ENCODE measurements around the gene TASP1. TPM values are rescaled to one million over a fixed set of nuclear protein-coding genes. Genes with fewer than 3 reads are reported as not detected.

Gene TASP1
- total RNA-seq, 4 donors from 2014 or later, result 6.6 to 21.5 (median 9.8) TPM

- DNase-seq, result no peak
- Histone ChIP-seq H3K27ac (no peak overlapping the region), H3K9me3 (no peaks in the 10 kb centered on the region), H3K27me3 (no peaks in the 10 kb centered on the region), H3K4me3 (no peak overlapping the region), H3K4me1 (no peaks in the 10 kb centered on the region), H3K36me3 (peaks cover 0 to 2% (median 0%) of the 10 kb centered on the region in 3 donors)
- TF ChIP-seq POLR2A (IDR thresholded peaks at IDR 0.05) (no peak), CTCF (IDR thresholded peaks at IDR 0.05) (no peak)
Observed at GRCh38 chr20:13525225-13525940, 113.3 kb downstream of the TASP1 start.

- H3K4me1 ChIP-seq, result no peaks in the 10 kb centered on the region
- H3K27me3 ChIP-seq, result no peaks in the 10 kb centered on the region
- no peak for DNase-seq
- no peak overlapping the region for H3K27ac ChIP-seq
- H3K36me3 ChIP-seq, result peaks cover 0 to 2% (median 0%) of the 10 kb centered on the region in 3 donors
- H3K9me3 ChIP-seq, result no peaks in the 10 kb centered on the region
- no peak overlapping the region for H3K4me3 ChIP-seq
- TF ChIP-seq CTCF (IDR thresholded peaks at IDR 0.05) (no peak), POLR2A (IDR thresholded peaks at IDR 0.05) (no peak)
Observed at GRCh38 chr20:13524339-13524738, 114.4 kb downstream of the TASP1 start.

- TF ChIP-seq CTCF (IDR thresholded peaks at IDR 0.05) (no peak), POLR2A (IDR thresholded peaks at IDR 0.05) (no peak)
- Histone ChIP-seq H3K4me3 (no peak overlapping the region), H3K27me3 (no peaks in the 10 kb centered on the region), H3K36me3 (peaks cover 0 to 6% (median 0%) of the 10 kb centered on the region in 3 donors), H3K9me3 (peaks cover 0 to 3% (median 0%) of the 10 kb centered on the region in 4 donors), H3K27ac (no peak overlapping the region), H3K4me1 (no peaks in the 10 kb centered on the region)
- no peak for DNase-seq
Observed at GRCh38 chr20:13517831-13518230, 120.9 kb downstream of the TASP1 start.

- DNase-seq, result no peak
- Histone ChIP-seq H3K4me1 (no peaks in the 10 kb centered on the region), H3K9me3 (peaks cover 0 to 3% (median 0%) of the 10 kb centered on the region in 4 donors), H3K36me3 (peaks cover 0 to 6% (median 0%) of the 10 kb centered on the region in 3 donors), H3K4me3 (no peak overlapping the region), H3K27ac (no peak overlapping the region), H3K27me3 (no peaks in the 10 kb centered on the region)
- no peak for TF ChIP-seq CTCF (IDR thresholded peaks at IDR 0.05)
Observed at GRCh38 chr20:13515796-13516558, 122.8 kb downstream of the TASP1 start.

GRCh38 chr20:13515291-13515690 lies 123.4 kb downstream of the TASP1 start:
- Histone ChIP-seq H3K27me3 (no peaks in the 10 kb centered on the region), H3K9me3 (peaks cover 0 to 3% (median 0%) of the 10 kb centered on the region in 4 donors), H3K4me3 (no peak overlapping the region), H3K4me1 (no peaks in the 10 kb centered on the region), H3K36me3 (peaks cover 0 to 6% (median 0%) of the 10 kb centered on the region in 3 donors), H3K27ac (no peak overlapping the region)
- DNase-seq, result no peak
- TF ChIP-seq POLR2A (IDR thresholded peaks at IDR 0.05) (no peak), CTCF (IDR thresholded peaks at IDR 0.05) (no peak)

Data from Peyer's patch (tissue), 4 donors.